Measurements from ENCODE around the gene ATXN7L1.

Gene ATXN7L1

GRCh38 chr7:105675934-105676371, 200.4 kb downstream of the ATXN7L1 start:
- DNase-seq (ENCODE audit: low spot score): no peak

GRCh38 chr7:105674200-105674920, 202.0 kb downstream of the ATXN7L1 start:
- DNase-seq (ENCODE audit: low spot score): no peak

GRCh38 chr7:105673367-105674084, 202.9 kb downstream of the ATXN7L1 start:
- no peak for DNase-seq (ENCODE audit: low spot score)

GRCh38 chr7:105672801-105673200, 203.6 kb downstream of the ATXN7L1 start:
- no peak for DNase-seq (ENCODE audit: low spot score)

GRCh38 chr7:105666324-105666723, 210.1 kb downstream of the ATXN7L1 start:
- DNase-seq (ENCODE audit: low spot score): no peak

GRCh38 chr7:105665684-105666083, 210.7 kb downstream of the ATXN7L1 start:
- no peak for DNase-seq (ENCODE audit: low spot score)

GRCh38 chr7:105664816-105665525, 211.4 kb downstream of the ATXN7L1 start:
- peak; percentile 97 for DNase-seq (ENCODE audit: low spot score)

- no peak for DNase-seq (ENCODE audit: low spot score)
These were observed 213.4 kb downstream of the ATXN7L1 start for GRCh38 chr7:105662998-105663397.

- DNase-seq (ENCODE audit: low spot score): no peak
These were observed 214.8 kb downstream of the ATXN7L1 start for GRCh38 chr7:105661625-105662024.

GRCh38 chr7:105656922-105657521, 219.4 kb downstream of the ATXN7L1 start:
- no peak for DNase-seq (ENCODE audit: low spot score)

- DNase-seq (ENCODE audit: low spot score): no peak
These were observed 220.7 kb downstream of the ATXN7L1 start for GRCh38 chr7:105655500-105656380.

- no peak for DNase-seq (ENCODE audit: low spot score)
These were observed 221.3 kb downstream of the ATXN7L1 start for GRCh38 chr7:105655067-105655466.

- no peak for DNase-seq (ENCODE audit: low spot score)
These were observed 222.2 kb downstream of the ATXN7L1 start for GRCh38 chr7:105654095-105654686.

GRCh38 chr7:105653441-105654005, 222.9 kb downstream of the ATXN7L1 start:
- no peak for DNase-seq (ENCODE audit: low spot score)

GRCh38 chr7:105652359-105652993, 223.9 kb downstream of the ATXN7L1 start:
- peak; percentile 82 for DNase-seq (ENCODE audit: low spot score)

GRCh38 chr7:105651798-105652197, 224.6 kb downstream of the ATXN7L1 start:
- no peak for DNase-seq (ENCODE audit: low spot score)

GRCh38 chr7:105650382-105650970, 225.9 kb downstream of the ATXN7L1 start:
- DNase-seq (ENCODE audit: low spot score): no peak

- no peak for DNase-seq (ENCODE audit: low spot score)
These were observed 226.5 kb downstream of the ATXN7L1 start for GRCh38 chr7:105649727-105650381.

Data from SW480 (cell line).